Ovary (tissue), 3 donors: ENCODE results near the gene LANCL3.

Source experiments
- EP300 ChIP-seq: sonication (generic); formaldehyde crosslinking; IDR thresholded peaks from one replicate; pipeline ENCODE4 v1.6.1; 2017; ENCODE audit warnings: antibody characterized with exemption
- POLR2A ChIP-seq: fragments of 450-650 bp; IDR thresholded peaks from one replicate; pipeline ENCODE4 v1.6.1; 2017; ENCODE audit warnings: antibody characterized with exemption, mild to moderate bottlenecking, moderate library complexity
- TF ChIP-seq, protein P1 (sequence below), 3 donors: fragments of 450-650 bp in 2 of 3; fragments of 200-600 bp in 1 of 3; IDR thresholded peaks; one replicate each; pipeline versions ENCODE4 v1.5.1 to v1.8.0; 2016 to 2022; ENCODE audit warnings: antibody characterized with exemption in 3 of 3, mild to moderate bottlenecking in 1 of 3
- donor health status: DM: no; HTN: no; CAD: no.

GRCh38 chrX:37638047-37638446 is 66.6 kb downstream of the LANCL3 start:
- TF ChIP-seq, protein P1, sequence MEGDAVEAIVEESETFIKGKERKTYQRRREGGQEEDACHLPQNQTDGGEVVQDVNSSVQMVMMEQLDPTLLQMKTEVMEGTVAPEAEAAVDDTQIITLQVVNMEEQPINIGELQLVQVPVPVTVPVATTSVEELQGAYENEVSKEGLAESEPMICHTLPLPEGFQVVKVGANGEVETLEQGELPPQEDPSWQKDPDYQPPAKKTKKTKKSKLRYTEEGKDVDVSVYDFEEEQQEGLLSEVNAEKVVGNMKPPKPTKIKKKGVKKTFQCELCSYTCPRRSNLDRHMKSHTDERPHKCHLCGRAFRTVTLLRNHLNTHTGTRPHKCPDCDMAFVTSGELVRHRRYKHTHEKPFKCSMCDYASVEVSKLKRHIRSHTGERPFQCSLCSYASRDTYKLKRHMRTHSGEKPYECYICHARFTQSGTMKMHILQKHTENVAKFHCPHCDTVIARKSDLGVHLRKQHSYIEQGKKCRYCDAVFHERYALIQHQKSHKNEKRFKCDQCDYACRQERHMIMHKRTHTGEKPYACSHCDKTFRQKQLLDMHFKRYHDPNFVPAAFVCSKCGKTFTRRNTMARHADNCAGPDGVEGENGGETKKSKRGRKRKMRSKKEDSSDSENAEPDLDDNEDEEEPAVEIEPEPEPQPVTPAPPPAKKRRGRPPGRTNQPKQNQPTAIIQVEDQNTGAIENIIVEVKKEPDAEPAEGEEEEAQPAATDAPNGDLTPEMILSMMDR (IDR thresholded peaks at IDR 0.05), result no peak
- no peak for TF ChIP-seq POLR2A
- TF ChIP-seq EP300, result no peak
